HCT116 (cell line): Measurements from ENCODE around the gene COQ6.

Source experiments
- ATF3 ChIP-seq: IDR thresholded peaks from 2 replicates; pipeline ENCODE4 v1.6.1; 2012
- EZH2 ChIP-seq: fragments of 200-600 bp; sonication (generic); IDR thresholded peaks from 2 replicates; pipeline ENCODE4 v1.6.1; 2017; ENCODE audit warnings: antibody characterized with exemption, mixed run types
- POLR2A ChIP-seq: IDR thresholded peaks from 2 replicates; pipeline ENCODE4 v1.7.0; 2011; ENCODE audit warnings: borderline replicate concordance; ENCODE audit not compliant: insufficient read depth, insufficient read length; ENCODE audit errors: extremely low read depth
- POLR2AphosphoS5 ChIP-seq: IDR thresholded peaks from 2 replicates; pipeline ENCODE4 v1.6.1; 2011; ENCODE audit warnings: mild to moderate bottlenecking, low read depth, low read length, moderate library complexity
- YY1 ChIP-seq: IDR thresholded peaks from 2 replicates; pipeline ENCODE4 v1.6.1; 2011; ENCODE audit warnings: low read length, low read depth, moderate library complexity, mild to moderate bottlenecking; ENCODE audit not compliant: insufficient replicate concordance; ENCODE audit errors: extremely low read depth
- TF ChIP-seq, protein P1 (sequence below), 3 experiments: fragments of 200-600 bp in 1 of 3; sonication (generic) in 1 of 3; IDR thresholded peaks in 2 of 3; conservative IDR thresholded peaks in 1 of 3; 2 replicates each; pipeline ENCODE4 v1.5.1; 2012 to 2017; ENCODE audit warnings: low read depth in 2 of 3, low read length in 2 of 3, antibody characterized with exemption in 1 of 3, borderline replicate concordance in 1 of 3, control low read depth in 1 of 3, mild to moderate bottlenecking in 1 of 3, mixed read lengths in 1 of 3, mixed run types in 1 of 3, moderate library complexity in 1 of 3; ENCODE audit not compliant: insufficient read depth in 1 of 3

GRCh38 chr14:73968885-73969284 lies 18.8 kb downstream of the COQ6 start:
- TF ChIP-seq ATF3 (no peak), EZH2 (no peak), YY1 (no peak), POLR2A (no peak), POLR2AphosphoS5 (no peak)
- TF ChIP-seq, protein P1, sequence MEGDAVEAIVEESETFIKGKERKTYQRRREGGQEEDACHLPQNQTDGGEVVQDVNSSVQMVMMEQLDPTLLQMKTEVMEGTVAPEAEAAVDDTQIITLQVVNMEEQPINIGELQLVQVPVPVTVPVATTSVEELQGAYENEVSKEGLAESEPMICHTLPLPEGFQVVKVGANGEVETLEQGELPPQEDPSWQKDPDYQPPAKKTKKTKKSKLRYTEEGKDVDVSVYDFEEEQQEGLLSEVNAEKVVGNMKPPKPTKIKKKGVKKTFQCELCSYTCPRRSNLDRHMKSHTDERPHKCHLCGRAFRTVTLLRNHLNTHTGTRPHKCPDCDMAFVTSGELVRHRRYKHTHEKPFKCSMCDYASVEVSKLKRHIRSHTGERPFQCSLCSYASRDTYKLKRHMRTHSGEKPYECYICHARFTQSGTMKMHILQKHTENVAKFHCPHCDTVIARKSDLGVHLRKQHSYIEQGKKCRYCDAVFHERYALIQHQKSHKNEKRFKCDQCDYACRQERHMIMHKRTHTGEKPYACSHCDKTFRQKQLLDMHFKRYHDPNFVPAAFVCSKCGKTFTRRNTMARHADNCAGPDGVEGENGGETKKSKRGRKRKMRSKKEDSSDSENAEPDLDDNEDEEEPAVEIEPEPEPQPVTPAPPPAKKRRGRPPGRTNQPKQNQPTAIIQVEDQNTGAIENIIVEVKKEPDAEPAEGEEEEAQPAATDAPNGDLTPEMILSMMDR (IDR thresholded peaks at IDR 0.05 in 2 of 3, conservative IDR thresholded peaks at IDR 0.05 in 1 of 3; ENCODE audit: borderline replicate concordance in 1 of 3, insufficient read depth in 1 of 3, low read depth in 2 of 3, low read length in 2 of 3) = no peak
